HEK293 (cell line): ENCODE data around the gene HOXD10.

Experiments used
- BCL11A ChIP-seq: fragments of 450-650 bp; formaldehyde crosslinking; IDR thresholded peaks from 2 replicates; pipeline ENCODE4 v1.5.1; 2016; ENCODE audit warnings: low read depth, missing biosample characterization, missing genetic modification characterization
- BCL11B ChIP-seq: fragments of 450-650 bp; formaldehyde crosslinking; IDR thresholded peaks from 2 replicates; pipeline ENCODE4 v1.5.1; 2016; ENCODE audit warnings: low read depth, missing biosample characterization, missing genetic modification characterization
- HOXD13 ChIP-seq: sonication (generic); formaldehyde crosslinking; IDR thresholded peaks from 2 replicates; pipeline ENCODE4 v1.8.0; 2022; ENCODE audit warnings: missing genetic modification reagents, borderline replicate concordance
- KLF1 ChIP-seq: fragments of 450-650 bp; formaldehyde crosslinking; IDR thresholded peaks from 2 replicates; pipeline ENCODE4 v1.5.1; 2016; ENCODE audit warnings: missing biosample characterization, missing genetic modification characterization
- OSR2 ChIP-seq: fragments of 450-650 bp; formaldehyde crosslinking; IDR thresholded peaks from 2 replicates; pipeline ENCODE4 v1.5.1; 2016; ENCODE audit warnings: missing biosample characterization, missing genetic modification characterization
- PRDM10 ChIP-seq: fragments of 450-650 bp; formaldehyde crosslinking; IDR thresholded peaks from 2 replicates; pipeline ENCODE4 v1.5.1; 2016; ENCODE audit warnings: missing biosample characterization, missing genetic modification characterization
- PRDM6 ChIP-seq: fragments of 450-650 bp; formaldehyde crosslinking; IDR thresholded peaks from 2 replicates; pipeline ENCODE4 v1.5.1; 2017; ENCODE audit warnings: missing biosample characterization, missing genetic modification characterization
- ZBTB17 ChIP-seq: fragments of 450-650 bp; formaldehyde crosslinking; IDR thresholded peaks from 2 replicates; pipeline ENCODE4 v1.5.1; 2016; ENCODE audit warnings: missing biosample characterization, missing genetic modification characterization
- ZBTB26 ChIP-seq: fragments of 450-650 bp; formaldehyde crosslinking; optimal IDR thresholded peaks from 2 replicates; pipeline ENCODE3; 2016; ENCODE audit warnings: missing biosample characterization, mild to moderate bottlenecking, missing genetic modification characterization
- ZNF19 ChIP-seq: fragments of 450-650 bp; formaldehyde crosslinking; IDR thresholded peaks from 2 replicates; pipeline ENCODE4; 2016; ENCODE audit warnings: missing biosample characterization, missing genetic modification characterization, low read depth
- ZNF211 ChIP-seq: fragments of 450-650 bp; formaldehyde crosslinking; IDR thresholded peaks from 2 replicates; pipeline ENCODE4 v1.5.1; 2016; ENCODE audit warnings: low read depth, missing biosample characterization, missing genetic modification characterization
- ZNF221 ChIP-seq: fragments of 450-650 bp; formaldehyde crosslinking; IDR thresholded peaks from 2 replicates; pipeline ENCODE4 v1.5.1; 2017; ENCODE audit warnings: missing biosample characterization, missing genetic modification characterization, borderline replicate concordance
- ZNF223 ChIP-seq: fragments of 450-650 bp; formaldehyde crosslinking; IDR thresholded peaks from 2 replicates; pipeline ENCODE4 v1.5.1; 2016; ENCODE audit warnings: missing biosample characterization, missing genetic modification characterization
- ZNF239 ChIP-seq: fragments of 450-650 bp; formaldehyde crosslinking; IDR thresholded peaks from 2 replicates; pipeline ENCODE4 v1.5.1; 2016; ENCODE audit warnings: missing biosample characterization, missing genetic modification characterization
- ZNF341 ChIP-seq: fragments of 450-650 bp; formaldehyde crosslinking; IDR thresholded peaks from 2 replicates; pipeline ENCODE4; 2016; ENCODE audit warnings: low read depth, missing biosample characterization, missing genetic modification characterization
- ZNF366 ChIP-seq: fragments of 450-650 bp; formaldehyde crosslinking; conservative IDR thresholded peaks from 2 replicates; pipeline ENCODE4 v1.5.1; 2016; ENCODE audit warnings: missing biosample characterization, missing genetic modification characterization
- ZNF37A ChIP-seq: fragments of 450-650 bp; IDR thresholded peaks from 2 replicates; pipeline ENCODE4 v1.5.1; 2018; ENCODE audit warnings: missing biosample characterization, missing genetic modification characterization
- ZNF501 ChIP-seq: fragments of 450-650 bp; formaldehyde crosslinking; IDR thresholded peaks from 2 replicates; pipeline ENCODE4 v1.5.1; 2016; ENCODE audit warnings: missing biosample characterization, missing genetic modification characterization
- ZNF555 ChIP-seq: fragments of 450-650 bp; formaldehyde crosslinking; conservative IDR thresholded peaks from 2 replicates; pipeline ENCODE4 v1.5.1; 2017; ENCODE audit warnings: missing biosample characterization, mild to moderate bottlenecking, missing genetic modification characterization, inconsistent platforms
- ZNF639 ChIP-seq: fragments of 450-650 bp; formaldehyde crosslinking; IDR thresholded peaks from 2 replicates; pipeline ENCODE4 v1.5.1; 2016; ENCODE audit warnings: missing biosample characterization, missing genetic modification characterization
- ZNF654 ChIP-seq: fragments of 450-650 bp; formaldehyde crosslinking; IDR thresholded peaks from 2 replicates; pipeline ENCODE4 v1.5.1; 2016; ENCODE audit warnings: low read depth, missing biosample characterization, missing genetic modification characterization
- ZNF76 ChIP-seq: fragments of 450-650 bp; formaldehyde crosslinking; IDR thresholded peaks from 2 replicates; pipeline ENCODE4; 2016; ENCODE audit warnings: low read depth, missing biosample characterization, missing genetic modification characterization, borderline replicate concordance
- ZNF837 ChIP-seq: fragments of 450-650 bp; formaldehyde crosslinking; IDR thresholded peaks from 2 replicates; pipeline ENCODE4 v1.5.1; 2016; ENCODE audit warnings: missing biosample characterization, missing genetic modification characterization
- ZNF843 ChIP-seq: fragments of 450-650 bp; formaldehyde crosslinking; IDR thresholded peaks from 2 replicates; pipeline ENCODE4 v1.5.1; 2016; ENCODE audit warnings: missing biosample characterization, missing genetic modification characterization
- ZSCAN4 ChIP-seq: fragments of 450-650 bp; formaldehyde crosslinking; IDR thresholded peaks from 2 replicates; pipeline ENCODE4 v1.5.1; 2017; ENCODE audit warnings: missing biosample characterization, missing genetic modification characterization
- TF ChIP-seq, protein P1 (sequence below): fragments of 450-650 bp; formaldehyde crosslinking; IDR thresholded peaks from 2 replicates; pipeline ENCODE4 v1.5.1; 2016; ENCODE audit warnings: missing biosample characterization, missing genetic modification characterization
- TF ChIP-seq, protein P2 (sequence below): fragments of 450-650 bp; formaldehyde crosslinking; IDR thresholded peaks from 2 replicates; pipeline ENCODE4 v1.5.1; 2016; ENCODE audit warnings: missing biosample characterization, missing genetic modification characterization

HOXD10 gene

DNA sequence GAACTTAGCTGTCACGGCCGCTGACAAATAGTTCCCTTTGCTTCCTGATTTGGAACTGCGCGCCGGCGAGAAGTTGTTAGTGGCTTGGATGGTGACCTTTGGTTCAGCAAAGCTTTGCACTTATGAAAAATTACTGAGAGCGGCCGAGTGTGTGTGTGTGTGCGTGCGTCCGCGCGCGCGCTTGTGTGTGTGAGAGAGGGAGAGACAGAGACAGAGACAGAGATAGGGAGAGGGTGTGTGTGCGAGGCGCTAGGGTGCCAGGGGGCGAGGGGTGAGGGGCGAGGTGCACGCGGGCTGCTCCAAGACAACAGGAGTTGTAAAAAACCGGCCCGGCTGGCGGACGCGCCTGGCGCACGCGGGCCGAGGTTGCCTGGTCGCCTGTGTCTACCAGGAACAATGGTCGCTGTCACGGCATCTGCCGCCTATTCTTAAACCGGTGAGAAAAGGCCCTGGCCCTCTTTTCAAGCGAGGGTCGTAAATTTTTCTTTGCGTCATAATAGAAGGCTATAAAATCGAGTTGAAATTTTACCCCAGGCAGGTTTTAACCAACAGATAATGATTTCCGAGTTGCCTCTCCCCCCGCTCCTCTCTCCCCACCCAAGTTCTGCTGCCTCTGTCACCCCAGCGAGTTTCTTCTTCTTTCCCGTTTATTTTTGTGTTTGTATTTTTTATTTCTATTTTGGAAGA lies 41.1 kb downstream of the HOXD10 start (continued):
- TF ChIP-seq, protein P1, sequence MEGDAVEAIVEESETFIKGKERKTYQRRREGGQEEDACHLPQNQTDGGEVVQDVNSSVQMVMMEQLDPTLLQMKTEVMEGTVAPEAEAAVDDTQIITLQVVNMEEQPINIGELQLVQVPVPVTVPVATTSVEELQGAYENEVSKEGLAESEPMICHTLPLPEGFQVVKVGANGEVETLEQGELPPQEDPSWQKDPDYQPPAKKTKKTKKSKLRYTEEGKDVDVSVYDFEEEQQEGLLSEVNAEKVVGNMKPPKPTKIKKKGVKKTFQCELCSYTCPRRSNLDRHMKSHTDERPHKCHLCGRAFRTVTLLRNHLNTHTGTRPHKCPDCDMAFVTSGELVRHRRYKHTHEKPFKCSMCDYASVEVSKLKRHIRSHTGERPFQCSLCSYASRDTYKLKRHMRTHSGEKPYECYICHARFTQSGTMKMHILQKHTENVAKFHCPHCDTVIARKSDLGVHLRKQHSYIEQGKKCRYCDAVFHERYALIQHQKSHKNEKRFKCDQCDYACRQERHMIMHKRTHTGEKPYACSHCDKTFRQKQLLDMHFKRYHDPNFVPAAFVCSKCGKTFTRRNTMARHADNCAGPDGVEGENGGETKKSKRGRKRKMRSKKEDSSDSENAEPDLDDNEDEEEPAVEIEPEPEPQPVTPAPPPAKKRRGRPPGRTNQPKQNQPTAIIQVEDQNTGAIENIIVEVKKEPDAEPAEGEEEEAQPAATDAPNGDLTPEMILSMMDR (tag by site-specific recombination): peak; percentile 47; the same call in 1 of the 2 replicates
- TF ChIP-seq ZNF19 (tag by site-specific recombination) (no peak), BCL11A (tag by site-specific recombination) (peak; percentile 59; the same call in 1 of the 2 replicates), ZNF37A (no peak), ZNF211 (tag by site-specific recombination) (no peak), ZNF843 (tag by site-specific recombination) (peak; percentile 92), ZBTB17 (tag by site-specific recombination) (peak; percentile 94), BCL11B (tag by site-specific recombination) (peak; percentile 36; the same call in 1 of the 2 replicates), ZNF837 (tag by site-specific recombination) (no peak), ZSCAN4 (peak; percentile 78), HOXD13 (CRISPR knock-in tag) (peak; percentile 73), ZNF223 (tag by site-specific recombination) (no peak), ZNF654 (tag by site-specific recombination) (no peak), PRDM6 (peak; percentile 80), ZNF639 (tag by site-specific recombination) (peak; percentile 45; the same call in 1 of the 2 replicates), ZNF555 (tag by site-specific recombination) (no peak), OSR2 (tag by site-specific recombination) (peak; percentile 26; the same call in 1 of the 2 replicates), ZNF239 (tag by site-specific recombination) (no peak), ZNF366 (tag by site-specific recombination) (peak; percentile 62; the same call in 1 of the 2 replicates), ZBTB26 (tag by site-specific recombination) (peak; percentile 95), KLF1 (tag by site-specific recombination) (peak; percentile 54), ZNF501 (tag by site-specific recombination) (0 out of 2 replicates have a peak, but pooled peaks have one; percentile 51), ZNF76 (tag by site-specific recombination) (peak; percentile 35), ZNF221 (tag by site-specific recombination) (no peak), ZNF341 (tag by site-specific recombination) (peak; percentile 61), PRDM10 (tag by site-specific recombination) (no peak; the same call in 1 of the 2 replicates)
- TF ChIP-seq, protein P2, sequence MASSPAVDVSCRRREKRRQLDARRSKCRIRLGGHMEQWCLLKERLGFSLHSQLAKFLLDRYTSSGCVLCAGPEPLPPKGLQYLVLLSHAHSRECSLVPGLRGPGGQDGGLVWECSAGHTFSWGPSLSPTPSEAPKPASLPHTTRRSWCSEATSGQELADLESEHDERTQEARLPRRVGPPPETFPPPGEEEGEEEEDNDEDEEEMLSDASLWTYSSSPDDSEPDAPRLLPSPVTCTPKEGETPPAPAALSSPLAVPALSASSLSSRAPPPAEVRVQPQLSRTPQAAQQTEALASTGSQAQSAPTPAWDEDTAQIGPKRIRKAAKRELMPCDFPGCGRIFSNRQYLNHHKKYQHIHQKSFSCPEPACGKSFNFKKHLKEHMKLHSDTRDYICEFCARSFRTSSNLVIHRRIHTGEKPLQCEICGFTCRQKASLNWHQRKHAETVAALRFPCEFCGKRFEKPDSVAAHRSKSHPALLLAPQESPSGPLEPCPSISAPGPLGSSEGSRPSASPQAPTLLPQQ (tag by site-specific recombination): peak; percentile 84
